NCI-H82 treated with DMSO at 0.1 percent for 48 hours (cell line): ENCODE measurements around the gene HLA-DMA.

ENCODE experiments used
- DNase-seq: peaks from one replicate; lab custom pipeline; 2025; ENCODE audit not compliant: unreplicated experiment; lab: John Stamatoyannopoulos, UW

HLA-DMA gene

DNA sequence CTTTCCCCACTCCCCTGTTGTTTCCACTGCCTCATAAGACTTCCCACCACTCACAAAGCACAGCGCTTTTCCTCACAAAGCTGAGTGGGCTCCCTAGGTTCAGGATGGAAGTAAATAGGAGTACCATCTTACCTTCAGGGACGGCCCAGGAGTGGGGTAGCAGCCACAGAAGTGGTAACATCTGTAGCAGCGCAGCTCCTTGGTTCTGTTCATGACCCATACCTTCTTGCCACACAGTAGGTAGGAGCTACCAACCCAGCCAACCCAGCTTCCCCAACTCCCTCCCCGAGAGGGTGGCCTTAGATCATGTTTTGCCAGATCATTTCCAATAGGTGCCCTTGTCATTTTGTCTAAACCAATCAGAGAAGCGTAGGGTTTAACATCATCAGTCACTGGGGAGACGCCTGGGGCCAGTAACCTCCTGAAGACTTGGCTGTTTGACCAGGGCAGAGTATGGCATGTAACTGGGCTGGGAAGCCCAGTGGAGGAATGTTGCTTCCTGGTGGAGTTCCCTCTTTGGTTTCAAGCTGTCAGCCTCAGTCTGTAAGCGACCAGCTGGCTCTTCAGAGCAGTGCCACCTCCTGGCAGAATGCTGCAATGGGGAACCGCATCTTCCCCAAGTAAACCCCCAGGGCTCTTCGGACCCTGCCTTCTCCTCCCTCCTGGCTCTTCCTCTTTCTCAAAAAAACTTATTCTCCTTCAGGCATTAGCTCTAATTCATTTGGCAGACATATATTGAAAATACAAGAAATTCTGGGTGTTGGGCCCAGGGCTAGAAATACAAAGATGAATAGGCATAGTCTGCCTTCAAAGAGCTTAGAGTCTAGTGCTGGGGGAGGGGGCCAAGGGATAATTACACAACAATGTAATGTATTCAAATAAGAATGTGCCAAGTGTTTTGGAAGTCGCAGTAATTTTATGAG is at the start of gene HLA-DMA:
Gene HLA-DMA, minus strand, starts transcription at position 281 of the 923 bp plus-strand sequence. Its CDS starts 61 bp downstream, at position 220.
- peak; percentile 16 for DNase-seq

DNA sequence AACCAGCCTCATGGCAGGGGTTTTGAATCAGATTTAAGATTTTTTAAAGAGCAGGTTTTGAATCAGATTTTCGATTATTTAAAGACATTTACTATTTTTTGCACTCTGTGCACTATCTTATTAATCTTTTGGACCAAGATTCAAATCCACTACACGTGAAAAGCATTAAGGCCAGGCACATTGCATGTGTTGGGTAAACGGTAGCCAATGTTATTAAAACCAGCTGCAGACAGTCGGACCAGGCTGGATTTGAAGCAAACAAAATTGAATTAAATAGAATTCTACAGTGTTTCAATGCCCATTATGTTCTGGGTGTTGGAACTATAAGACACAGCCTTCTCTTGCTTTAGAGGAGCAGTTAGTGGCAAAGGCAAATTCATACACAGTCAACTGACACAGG is 48.8 kb upstream of the HLA-DMA start:
- no peak for DNase-seq

GRCh38 chr6:33000055-33000454 is 47.2 kb upstream of the HLA-DMA start:
- no peak for DNase-seq

DNA sequence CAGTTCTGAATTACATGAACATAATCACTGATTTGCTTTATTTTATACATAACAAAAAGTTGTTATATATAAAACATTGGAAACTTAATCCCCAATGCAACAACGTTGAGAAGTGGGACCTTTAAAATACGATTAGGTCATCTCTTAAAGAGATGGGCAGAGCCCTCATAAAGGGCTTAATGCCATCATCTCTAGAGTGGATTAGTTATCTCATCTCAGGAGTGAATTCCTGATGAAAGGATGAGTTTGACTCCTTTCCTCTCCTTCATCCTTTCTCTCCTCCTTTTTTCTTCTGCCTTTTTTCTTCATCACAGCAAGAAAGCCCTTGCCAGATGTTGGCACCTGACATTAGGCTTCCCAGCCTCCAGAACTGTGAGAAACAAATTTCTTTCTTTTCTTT is 42.6 kb upstream of the HLA-DMA start:
- DNase-seq = no peak

DNA sequence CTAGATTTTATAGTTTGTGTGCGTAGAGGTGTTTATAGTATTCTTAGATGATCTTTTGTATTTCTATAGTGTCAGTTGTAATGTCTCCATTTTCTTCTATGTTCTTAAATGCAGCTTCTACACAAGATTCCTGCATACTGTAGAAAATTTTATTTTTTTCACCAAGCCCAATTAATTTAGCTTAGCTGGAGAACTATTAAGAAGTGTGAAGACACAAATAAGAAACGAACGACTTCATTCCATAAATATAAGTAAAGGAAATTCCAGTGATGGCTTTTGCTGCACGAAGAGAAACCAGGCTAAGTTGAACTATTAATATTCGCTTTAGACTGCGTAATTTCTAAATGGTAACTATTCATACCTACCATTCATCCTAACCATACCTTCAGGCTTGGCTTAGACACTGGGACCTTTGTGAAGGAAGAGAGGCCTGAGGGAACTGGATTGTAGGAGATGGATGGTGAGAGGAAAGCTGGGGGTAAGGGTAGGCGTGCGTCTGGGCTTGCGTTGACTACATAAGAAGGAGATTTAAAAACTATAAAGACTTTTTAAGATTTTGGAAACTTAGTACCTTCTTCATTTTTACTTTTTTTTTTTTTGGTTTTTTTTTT is 40.6 kb upstream of the HLA-DMA start:
- no peak for DNase-seq

DNA sequence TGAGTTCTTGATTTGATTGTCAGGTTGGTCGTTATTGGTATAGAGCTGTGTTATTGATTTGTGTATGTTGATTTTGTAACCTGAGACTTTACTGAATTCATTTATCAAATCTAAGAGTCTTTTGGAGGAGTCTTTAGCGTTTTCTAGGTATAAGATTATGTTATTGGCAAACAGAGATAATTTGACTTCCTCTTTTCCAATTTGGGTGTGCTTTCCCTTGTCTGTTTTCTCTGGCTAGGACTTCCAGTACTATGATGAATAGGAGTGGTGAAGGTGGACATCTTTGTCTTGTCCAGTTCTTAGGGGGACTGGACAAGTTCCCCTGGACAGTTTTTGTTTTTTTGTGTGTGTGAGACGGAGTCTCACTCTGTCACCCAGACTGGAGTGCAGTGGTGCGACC is 39.1 kb upstream of the HLA-DMA start:
- no peak for DNase-seq

- no peak for DNase-seq
These were observed 36.5 kb upstream of the HLA-DMA start for GRCh38 chr6:32989368-32989767.

- peak; percentile 73 for DNase-seq
These were observed 31.9 kb upstream of the HLA-DMA start for GRCh38 chr6:32984622-32985389.

GRCh38 chr6:32983964-32984621 is 31.2 kb upstream of the HLA-DMA start:
- DNase-seq = no peak

DNA sequence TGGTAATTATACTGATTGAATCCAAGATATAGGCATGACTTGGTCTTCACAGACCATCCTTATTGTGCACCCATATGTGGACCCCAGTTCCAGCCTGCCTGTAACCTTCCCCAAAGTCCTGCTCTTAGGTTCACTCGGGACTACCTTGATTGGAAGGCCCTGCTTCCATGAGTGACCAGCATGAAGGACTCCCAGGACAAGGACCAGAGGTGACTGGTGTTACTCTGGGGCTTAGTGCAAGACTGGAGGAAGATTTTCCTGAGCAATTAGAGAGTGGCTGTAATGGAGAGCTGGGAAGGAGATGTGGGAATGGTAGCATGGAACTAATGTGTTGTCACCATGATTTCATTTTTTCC is 30.6 kb upstream of the HLA-DMA start:
- DNase-seq = no peak

- DNase-seq = peak; percentile 92
These were observed 30.0 kb upstream of the HLA-DMA start for GRCh38 chr6:32982702-32983492.

- peak; percentile 93 for DNase-seq
These were observed 29.3 kb upstream of the HLA-DMA start for GRCh38 chr6:32982084-32982701.

DNA sequence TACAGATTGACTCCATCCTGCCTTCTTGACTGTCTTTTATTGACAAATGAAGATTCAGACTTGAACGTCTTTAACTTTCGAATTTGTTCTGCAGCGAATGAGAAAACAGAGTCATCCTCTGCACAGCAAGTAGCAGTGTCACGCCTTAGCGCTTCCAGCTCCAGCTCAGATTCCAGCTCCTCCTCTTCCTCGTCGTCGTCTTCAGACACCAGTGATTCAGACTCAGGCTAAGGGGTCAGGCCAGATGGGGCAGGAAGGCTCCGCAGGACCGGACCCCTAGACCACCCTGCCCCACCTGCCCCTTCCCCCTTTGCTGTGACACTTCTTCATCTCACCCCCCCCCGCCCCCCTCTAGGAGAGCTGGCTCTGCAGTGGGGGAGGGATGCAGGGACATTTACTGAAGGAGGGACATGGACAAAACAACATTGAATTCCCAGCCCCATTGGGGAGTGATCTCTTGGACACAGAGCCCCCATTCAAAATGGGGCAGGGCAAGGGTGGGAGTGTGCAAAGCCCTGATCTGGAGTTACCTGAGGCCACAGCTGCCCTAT is 27.7 kb upstream of the HLA-DMA start:
- no peak for DNase-seq

DNA sequence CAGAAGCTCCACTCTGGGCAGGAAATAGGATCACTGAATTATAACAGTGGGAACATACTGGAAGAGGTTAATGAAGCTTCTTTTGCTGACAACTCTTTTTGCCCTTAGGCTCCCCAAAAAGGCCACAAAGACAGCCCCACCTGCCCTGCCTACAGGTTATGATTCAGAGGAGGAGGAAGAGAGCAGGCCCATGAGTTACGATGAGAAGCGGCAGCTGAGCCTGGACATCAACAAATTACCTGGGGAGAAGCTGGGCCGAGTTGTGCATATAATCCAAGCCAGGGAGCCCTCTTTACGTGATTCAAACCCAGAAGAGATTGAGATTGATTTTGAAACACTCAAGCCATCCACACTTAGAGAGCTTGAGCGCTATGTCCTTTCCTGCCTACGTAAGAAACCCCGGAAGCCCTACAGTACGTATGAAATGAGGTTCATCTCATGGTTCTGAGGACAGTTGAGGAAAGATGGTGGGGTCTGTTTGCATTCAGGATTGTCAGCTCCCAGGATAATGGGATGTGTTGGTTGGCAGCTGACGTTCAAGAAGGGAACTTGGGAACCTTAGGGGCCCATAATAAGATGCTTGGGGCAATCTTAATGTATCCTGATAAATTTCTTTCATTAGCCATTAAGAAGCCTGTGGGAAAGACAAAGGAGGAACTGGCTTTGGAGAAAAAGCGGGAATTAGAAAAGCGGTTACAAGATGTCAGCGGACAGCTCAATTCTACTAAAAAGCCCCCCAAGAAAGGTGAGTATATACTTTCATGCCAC is 27.0 kb upstream of the HLA-DMA start:
- DNase-seq = no peak

GRCh38 chr6:32977953-32978324 is 25.0 kb upstream of the HLA-DMA start:
- DNase-seq = no peak

DNA sequence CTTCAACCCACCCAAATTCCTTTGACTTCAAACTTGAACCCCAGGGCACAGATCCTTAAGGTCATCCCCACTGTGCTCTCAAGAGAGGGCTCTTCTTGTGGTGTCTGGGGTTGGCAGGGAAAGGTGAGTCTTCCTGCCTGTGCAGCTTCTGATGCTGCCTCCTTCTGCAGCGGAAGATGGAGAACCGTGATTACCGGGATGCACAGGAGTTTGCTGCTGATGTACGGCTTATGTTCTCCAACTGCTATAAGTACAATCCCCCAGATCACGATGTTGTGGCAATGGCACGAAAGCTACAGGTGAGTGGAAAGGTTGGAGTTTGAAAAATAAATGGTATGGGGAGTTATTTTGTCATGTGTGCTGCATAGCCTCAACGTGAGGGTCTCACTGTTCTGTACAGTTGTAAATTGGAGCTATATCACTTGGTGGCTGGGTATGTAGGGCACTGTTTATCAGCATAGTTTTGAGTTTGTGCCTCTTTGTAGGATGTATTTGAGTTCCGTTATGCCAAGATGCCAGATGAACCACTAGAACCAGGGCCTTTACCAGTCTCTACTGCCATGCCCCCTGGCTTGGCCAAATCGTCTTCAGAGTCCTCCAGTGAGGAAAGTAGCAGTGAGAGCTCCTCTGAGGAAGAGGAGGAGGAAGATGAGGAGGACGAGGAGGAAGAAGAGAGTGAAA is 24.5 kb upstream of the HLA-DMA start:
- DNase-seq = no peak

- no peak for DNase-seq
These were observed 23.6 kb upstream of the HLA-DMA start for GRCh38 chr6:32976334-32977069.

- no peak for DNase-seq
These were observed 23.0 kb upstream of the HLA-DMA start for GRCh38 chr6:32975886-32976285.
